HepG2 (cell line): ENCODE measurements around the gene FMNL2. TPM values are rescaled to one million over a fixed set of nuclear protein-coding genes. Genes with fewer than 3 reads are reported as not detected.

ENCODE experiments used
- GFI1 ChIP-seq: sonication (generic); formaldehyde crosslinking; IDR thresholded peaks from 2 replicates; pipeline ENCODE4 v1.5.0; 2020; ENCODE audit warnings: missing genetic modification reagents, mild to moderate bottlenecking, borderline replicate concordance
- PRMT3 ChIP-seq: sonication (generic); formaldehyde crosslinking; IDR thresholded peaks from 2 replicates; pipeline ENCODE4 v1.8.1; 2022; ENCODE audit warnings: low read depth, mild to moderate bottlenecking, moderate library complexity, missing genetic modification reagents, borderline replicate concordance
- RARA ChIP-seq: IDR thresholded peaks from 2 replicates; pipeline ENCODE4 v1.6.1; 2016; ENCODE audit warnings: missing genetic modification reagents, missing compliant biosample characterization
- SRSF9 ChIP-seq: fragments of 200-400 bp; formaldehyde crosslinking; IDR thresholded peaks from 2 replicates; pipeline ENCODE4 v1.6.1; 2018; ENCODE audit warnings: borderline replicate concordance, mild to moderate bottlenecking, low read depth, low read length; ENCODE audit not compliant: insufficient read depth, poor library complexity, severe bottlenecking
- ZFP82 ChIP-seq: sonication (generic); formaldehyde crosslinking; IDR thresholded peaks from 2 replicates; pipeline ENCODE4 v1.5.1; 2020; ENCODE audit warnings: mild to moderate bottlenecking, missing genetic modification reagents, borderline replicate concordance
- ZNF335 ChIP-seq: sonication (generic); formaldehyde crosslinking; IDR thresholded peaks from 2 replicates; pipeline ENCODE4 v1.4.0; 2020; ENCODE audit warnings: missing genetic modification reagents
- ZNF430 ChIP-seq: sonication (generic); formaldehyde crosslinking; IDR thresholded peaks from 2 replicates; pipeline ENCODE4 v1.9.0; 2021; ENCODE audit warnings: mild to moderate bottlenecking, missing genetic modification reagents
- ZNF615 ChIP-seq: sonication (generic); formaldehyde crosslinking; IDR thresholded peaks from 2 replicates; pipeline ENCODE4 v1.5.0; 2020; ENCODE audit warnings: mild to moderate bottlenecking, missing genetic modification reagents, borderline replicate concordance
- polyA plus RNA-seq, 8 experiments: library from polyadenylated mRNA; depleted of rRNA in 3 of 8; stranded (reverse) in 7 of 8; unstranded in 1 of 8; fragments of >200 nt; fragmentation: Illumina TruSeq in 4 of 8; extraction: Trizol in 4 of 8; gene quantifications; 2 replicates each; pipeline versions ENCODE4 v1.2.1 to v1.2.3, GENCODE V29; 2011 to 2016; ENCODE audit warnings: low read depth in 4 of 8, missing spikeins in 1 of 8, mixed read lengths in 1 of 8; ENCODE audit not compliant: insufficient read depth in 1 of 8
- total RNA-seq, 5 experiments: library from RNA; depleted of rRNA; stranded (reverse); fragments of >200 nt; fragmentation: Illumina TruSeq; extraction: Trizol; gene quantifications; 2 replicates each; pipeline ENCODE4 v1.2.3, GENCODE V29; 2016; ENCODE audit warnings: low read depth in 1 of 5
- TF ChIP-seq, protein P1 (sequence below): sonication (generic); formaldehyde crosslinking; IDR thresholded peaks from 2 replicates; pipeline ENCODE4 v1.5.0; 2020; ENCODE audit warnings: mild to moderate bottlenecking, missing genetic modification reagents, borderline replicate concordance

FMNL2 gene
- total and polyA plus RNA-seq, 2 of the 13 experiments (the other 11 are each of a cell fraction or from before 2014, with no cell fraction given) = 66.5 to 67.7 TPM

- TF ChIP-seq, protein P1, sequence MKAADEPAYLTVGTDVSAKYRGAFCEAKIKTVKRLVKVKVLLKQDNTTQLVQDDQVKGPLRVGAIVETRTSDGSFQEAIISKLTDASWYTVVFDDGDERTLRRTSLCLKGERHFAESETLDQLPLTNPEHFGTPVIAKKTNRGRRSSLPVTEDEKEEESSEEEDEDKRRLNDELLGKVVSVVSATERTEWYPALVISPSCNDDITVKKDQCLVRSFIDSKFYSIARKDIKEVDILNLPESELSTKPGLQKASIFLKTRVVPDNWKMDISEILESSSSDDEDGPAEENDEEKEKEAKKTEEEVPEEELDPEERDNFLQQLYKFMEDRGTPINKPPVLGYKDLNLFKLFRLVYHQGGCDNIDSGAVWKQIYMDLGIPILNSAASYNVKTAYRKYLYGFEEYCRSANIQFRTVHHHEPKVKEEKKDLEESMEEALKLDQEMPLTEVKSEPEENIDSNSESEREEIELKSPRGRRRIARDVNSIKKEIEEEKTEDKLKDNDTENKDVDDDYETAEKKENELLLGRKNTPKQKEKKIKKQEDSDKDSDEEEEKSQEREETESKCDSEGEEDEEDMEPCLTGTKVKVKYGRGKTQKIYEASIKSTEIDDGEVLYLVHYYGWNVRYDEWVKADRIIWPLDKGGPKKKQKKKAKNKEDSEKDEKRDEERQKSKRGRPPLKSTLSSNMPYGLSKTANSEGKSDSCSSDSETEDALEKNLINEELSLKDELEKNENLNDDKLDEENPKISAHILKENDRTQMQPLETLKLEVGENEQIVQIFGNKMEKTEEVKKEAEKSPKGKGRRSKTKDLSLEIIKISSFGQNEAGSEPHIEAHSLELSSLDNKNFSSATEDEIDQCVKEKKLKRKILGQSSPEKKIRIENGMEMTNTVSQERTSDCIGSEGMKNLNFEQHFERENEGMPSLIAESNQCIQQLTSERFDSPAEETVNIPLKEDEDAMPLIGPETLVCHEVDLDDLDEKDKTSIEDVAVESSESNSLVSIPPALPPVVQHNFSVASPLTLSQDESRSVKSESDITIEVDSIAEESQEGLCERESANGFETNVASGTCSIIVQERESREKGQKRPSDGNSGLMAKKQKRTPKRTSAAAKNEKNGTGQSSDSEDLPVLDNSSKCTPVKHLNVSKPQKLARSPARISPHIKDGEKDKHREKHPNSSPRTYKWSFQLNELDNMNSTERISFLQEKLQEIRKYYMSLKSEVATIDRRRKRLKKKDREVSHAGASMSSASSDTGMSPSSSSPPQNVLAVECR (CRISPR knock-in tag) = no peak
- TF ChIP-seq ZNF335 (CRISPR knock-in tag) (no peak), ZNF615 (0 out of 2 replicates have a peak, but pooled peaks have one; percentile 39), GFI1 (no peak; the same call in 1 of the 2 replicates), ZFP82 (no peak), SRSF9 (no peak), PRMT3 (no peak), RARA (CRISPR knock-in tag) (0 out of 2 replicates have a peak, but pooled peaks have one; percentile 9), ZNF430 (CRISPR knock-in tag) (no peak)
Measured at GRCh38 chr2:152367547-152368390, 32.8 kb downstream of the FMNL2 start (continued).
